A673 (cell line): Measurements from ENCODE around the gene FA2H. TPM values are rescaled to one million over a fixed set of nuclear protein-coding genes. Genes with fewer than 3 reads are reported as not detected.

Source experiments
- BruUV-seq: library from RNA; stranded (reverse); fragments of 400-500 nt; replicated peaks from 2 replicates; lab custom pipeline; 2021; lab: Mats Ljungman, UMichigan
- CTCF ChIA-PET: fragments of 300-600 bp; sonication (Branson Sonifier 250); formaldehyde crosslinking; loops from one replicate; lab custom pipeline; 2022; ENCODE audit warnings: antibody characterized with exemption; lab: Charles Lee
- POLR2A ChIA-PET: fragments of 300-600 bp; sonication (Branson Sonifier 250); formaldehyde crosslinking; loops from one replicate; lab custom pipeline; 2022; ENCODE audit warnings: antibody characterized with exemption; ENCODE audit not compliant: low non-redundant PET; lab: Charles Lee
- DNase-seq: peaks from one replicate; pipeline ENCODE4 v3.0.0-alpha.2; 2015; ENCODE audit warnings: low spot score
- H3K27ac ChIP-seq: fragments of 200-600 bp; sonication (generic); 2 replicates; pipeline ENCODE4 v1.5.1; 2016; ENCODE audit warnings: mixed run types, low read depth, mild to moderate bottlenecking, mixed read lengths, antibody characterized with exemption, low read length; ENCODE audit not compliant: poor library complexity, severe bottlenecking
- H3K27me3 ChIP-seq: fragments of 200-600 bp; sonication (generic); replicated peaks from 2 replicates; pipeline ENCODE4 v1.6.1; 2017; ENCODE audit warnings: mixed run types, low read depth, mild to moderate bottlenecking, mixed read lengths, antibody characterized with exemption, low read length; ENCODE audit not compliant: insufficient read depth, poor library complexity
- H3K36me3 ChIP-seq: fragments of 200-600 bp; sonication (generic); 2 replicates; pipeline ENCODE4 v1.6.1; 2016; ENCODE audit warnings: mixed run types, mild to moderate bottlenecking, mixed read lengths, antibody characterized with exemption, low read length; ENCODE audit not compliant: insufficient read depth, poor library complexity, severe bottlenecking
- H3K4me1 ChIP-seq: fragments of 200-600 bp; sonication (generic); 2 replicates; pipeline ENCODE4 v1.6.1; 2017; ENCODE audit warnings: mixed run types, mild to moderate bottlenecking, mixed read lengths, antibody characterized with exemption, low read length; ENCODE audit not compliant: insufficient read depth, poor library complexity, severe bottlenecking
- H3K4me3 ChIP-seq: fragments of 200-600 bp; sonication (generic); 2 replicates; pipeline ENCODE4 v1.5.1; 2016; ENCODE audit warnings: low read depth, mixed run types, mild to moderate bottlenecking, mixed read lengths, low read length; ENCODE audit not compliant: poor library complexity, severe bottlenecking
- H3K9me3 ChIP-seq: fragments of 200-600 bp; sonication (generic); 2 replicates; pipeline ENCODE4 v1.6.1; 2016; ENCODE audit warnings: mixed run types, low read depth, mild to moderate bottlenecking, mixed read lengths, antibody characterized with exemption, low read length; ENCODE audit not compliant: poor library complexity, severe bottlenecking
- CTCF ChIP-seq: fragments of 300-800, 200-600 bp; sonication (generic); conservative IDR thresholded peaks from 2 replicates; pipeline ENCODE4 v1.5.1; 2017; ENCODE audit warnings: low read depth, mild to moderate bottlenecking, antibody characterized with exemption, low read length, moderate library complexity, mixed read lengths
- EZH2 ChIP-seq: fragments of 200-600 bp; sonication (generic); IDR thresholded peaks from 2 replicates; pipeline ENCODE4 v1.6.1; 2017; ENCODE audit warnings: borderline replicate concordance, low read depth, mild to moderate bottlenecking, mixed read lengths, antibody characterized with exemption, low read length; ENCODE audit not compliant: poor library complexity, severe bottlenecking
- intact Hi-C: fragments of 100-400 bp; cut with micrococcal nuclease; formaldehyde crosslinking; loops from one replicate; pipeline ENCODE4 v1.10.0; 2022; ENCODE audit not compliant: unreplicated experiment
- total RNA-seq: library from RNA; stranded (reverse); gene quantifications from 2 replicates; pipeline ENCODE4 v1.2.3, GENCODE V29; 2021

Gene FA2H
- total RNA-seq, 1 experiment from 2014 or later, result not detected

GRCh38 chr16:74736531-74737157 lies 38.0 kb downstream of the FA2H start:
- H3K9me3 ChIP-seq, result no peaks in the 10 kb centered on the region
- intact Hi-C loops, result no loop called here
- POLR2A ChIA-PET, result no interaction called here
- H3K27me3 ChIP-seq, result no peaks in the 10 kb centered on the region
- H3K4me3 ChIP-seq, result no peak overlapping the region
- H3K4me1 ChIP-seq, result no peaks in the 10 kb centered on the region
- TF ChIP-seq CTCF, result no peak
- TF ChIP-seq EZH2, result no peak
- CTCF ChIA-PET, result no interaction called here
- no peak for DNase-seq
- H3K27ac ChIP-seq, result no peak overlapping the region
- BruUV-seq, result no TSS peak
- no peaks in the 10 kb centered on the region for H3K36me3 ChIP-seq

- Histone ChIP-seq H3K4me1 (no peaks in the 10 kb centered on the region), H3K27ac (no peak overlapping the region), H3K9me3 (no peaks in the 10 kb centered on the region), H3K4me3 (no peak overlapping the region), H3K27me3 (no peaks in the 10 kb centered on the region), H3K36me3 (no peaks in the 10 kb centered on the region)
- TF ChIP-seq CTCF, result no peak
- TF ChIP-seq EZH2, result no peak
- BruUV-seq, result no TSS peak
- POLR2A ChIA-PET, result no interaction called here
- CTCF ChIA-PET, result no interaction called here
- no peak for DNase-seq
- intact Hi-C loops, result no loop called here
Measured at GRCh38 chr16:74735554-74735953, 39.1 kb downstream of the FA2H start.

DNA sequence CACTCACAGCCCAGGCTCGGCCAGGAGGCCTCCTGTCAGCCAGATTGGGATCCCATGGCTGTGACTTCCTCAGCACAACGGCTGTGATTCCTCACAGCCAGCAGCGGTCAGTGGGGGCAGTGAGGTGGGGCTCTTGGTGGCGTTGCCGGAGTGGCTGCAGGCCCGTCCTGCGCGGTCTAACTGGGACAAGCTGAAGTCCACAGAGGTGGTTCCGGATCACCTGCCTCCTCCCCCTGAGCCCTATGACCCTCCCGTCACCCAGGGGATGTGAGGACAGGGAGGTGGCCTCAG lies 39.5 kb downstream of the FA2H start:
- H3K36me3 ChIP-seq, result no peaks in the 10 kb centered on the region
- no peaks in the 10 kb centered on the region for H3K4me1 ChIP-seq
- H3K4me3 ChIP-seq, result no peak overlapping the region
- ChIA-PET CTCF (no interaction called here), POLR2A (interaction anchor here (0.5 kb wide), 1 partner anchor 366 kb away, joined by 5 read pairs; no protein-coding TSS in a partner anchor)
- TF ChIP-seq CTCF (no peak), EZH2 (no peak)
- intact Hi-C loops, result no loop called here
- no peaks in the 10 kb centered on the region for H3K27me3 ChIP-seq
- DNase-seq, result no peak
- H3K27ac ChIP-seq, result no peak overlapping the region
- no peaks in the 10 kb centered on the region for H3K9me3 ChIP-seq
- no TSS peak for BruUV-seq
